Stimulated activated CD4-positive, alpha-beta T cell treated with anti-CD3 and anti-CD28 coated beads, Interleukin-15, amount 100 ng/mL, for 48 hours (primary cell): ENCODE data around the gene ADSL.

Experiments used
- DNase-seq, 2 donors: peaks; one replicate each; pipeline ENCODE4 v3.0.0-alpha.2; 2020; ENCODE audit warnings: low read depth in 2 of 2

ADSL gene

DNA sequence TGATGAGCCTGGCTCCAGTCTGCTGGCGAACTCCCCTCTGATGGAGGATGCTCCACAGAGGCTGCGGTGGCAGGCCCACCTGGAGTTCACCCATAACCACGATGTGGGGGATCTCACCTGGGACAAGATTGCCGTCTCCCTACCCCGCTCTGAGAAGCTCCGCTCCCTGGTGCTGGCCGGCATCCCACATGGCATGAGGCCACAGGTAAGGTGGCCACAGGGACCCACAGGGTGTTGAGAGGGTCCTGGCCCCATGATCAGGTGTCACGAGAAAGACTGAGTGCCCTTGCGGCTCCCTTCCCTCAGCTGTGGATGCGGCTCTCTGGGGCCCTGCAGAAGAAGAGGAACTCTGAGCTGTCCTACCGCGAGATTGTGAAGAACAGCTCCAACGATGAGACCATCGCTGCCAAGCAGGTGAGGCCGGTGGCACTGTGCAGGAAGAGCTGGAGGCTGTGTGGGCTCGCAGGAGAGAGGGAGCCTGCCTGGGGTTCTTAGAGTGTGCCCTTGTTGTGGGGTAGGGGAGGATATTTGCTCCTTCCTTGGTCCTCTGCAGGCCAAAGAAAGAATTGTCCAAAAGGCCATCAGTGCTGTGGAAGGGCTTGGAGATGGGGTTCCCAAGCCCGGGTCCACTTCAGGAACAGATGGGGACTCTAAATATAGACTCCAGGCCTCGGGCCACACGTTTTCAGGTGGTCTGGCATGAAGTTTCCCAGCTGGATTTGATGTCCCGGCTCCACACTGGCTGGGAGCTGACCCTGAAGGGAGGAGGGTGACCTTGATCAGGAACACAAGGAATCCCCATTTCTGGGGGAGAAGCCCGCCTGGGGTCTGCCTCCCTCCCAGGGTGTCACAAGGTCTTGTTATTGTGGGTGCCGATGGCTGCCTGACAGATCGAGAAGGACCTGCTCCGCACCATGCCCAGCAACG is 58.2 kb downstream of the ADSL start:
- no peak for DNase-seq

DNA sequence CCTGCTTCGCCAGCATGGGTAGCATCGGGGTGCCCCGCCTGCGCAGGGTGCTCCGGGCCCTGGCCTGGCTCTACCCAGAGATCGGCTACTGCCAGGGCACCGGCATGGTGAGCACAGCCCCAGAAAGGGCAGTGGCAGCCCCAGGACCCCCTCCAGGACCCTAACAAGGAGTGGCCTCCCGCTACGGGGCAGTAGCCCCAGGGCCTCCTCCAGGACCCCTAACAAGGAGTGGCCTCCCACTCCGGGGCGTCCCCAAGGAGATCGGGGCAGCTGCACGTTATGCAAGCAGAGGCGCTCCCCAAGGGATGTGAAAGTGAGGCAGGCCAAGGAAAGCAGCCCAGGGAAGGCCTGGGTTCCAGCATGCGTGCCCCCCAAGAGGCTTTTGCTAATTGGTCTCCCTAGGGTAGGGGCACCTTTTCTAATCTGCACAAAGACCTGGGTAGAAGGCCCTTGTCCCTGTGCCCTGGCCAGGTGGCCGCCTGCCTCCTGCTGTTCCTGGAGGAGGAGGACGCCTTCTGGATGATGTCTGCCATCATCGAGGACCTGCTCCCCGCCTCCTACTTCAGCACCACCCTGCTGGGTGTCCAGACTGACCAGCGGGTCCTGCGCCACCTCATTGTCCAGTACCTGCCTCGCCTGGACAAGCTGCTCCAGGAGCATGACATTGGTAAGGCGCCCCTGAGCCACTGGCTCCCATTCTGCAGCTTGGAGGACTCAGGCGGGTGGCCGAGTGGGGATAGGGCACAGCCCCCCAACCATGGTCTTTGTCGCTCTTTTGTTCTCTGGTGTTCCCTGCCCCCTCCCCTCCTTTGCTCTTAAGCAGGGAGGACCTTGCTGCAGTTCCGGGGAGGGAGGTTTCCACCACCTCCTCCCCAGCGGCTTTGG is 59.1 kb downstream of the ADSL start:
- no peak for DNase-seq

DNA sequence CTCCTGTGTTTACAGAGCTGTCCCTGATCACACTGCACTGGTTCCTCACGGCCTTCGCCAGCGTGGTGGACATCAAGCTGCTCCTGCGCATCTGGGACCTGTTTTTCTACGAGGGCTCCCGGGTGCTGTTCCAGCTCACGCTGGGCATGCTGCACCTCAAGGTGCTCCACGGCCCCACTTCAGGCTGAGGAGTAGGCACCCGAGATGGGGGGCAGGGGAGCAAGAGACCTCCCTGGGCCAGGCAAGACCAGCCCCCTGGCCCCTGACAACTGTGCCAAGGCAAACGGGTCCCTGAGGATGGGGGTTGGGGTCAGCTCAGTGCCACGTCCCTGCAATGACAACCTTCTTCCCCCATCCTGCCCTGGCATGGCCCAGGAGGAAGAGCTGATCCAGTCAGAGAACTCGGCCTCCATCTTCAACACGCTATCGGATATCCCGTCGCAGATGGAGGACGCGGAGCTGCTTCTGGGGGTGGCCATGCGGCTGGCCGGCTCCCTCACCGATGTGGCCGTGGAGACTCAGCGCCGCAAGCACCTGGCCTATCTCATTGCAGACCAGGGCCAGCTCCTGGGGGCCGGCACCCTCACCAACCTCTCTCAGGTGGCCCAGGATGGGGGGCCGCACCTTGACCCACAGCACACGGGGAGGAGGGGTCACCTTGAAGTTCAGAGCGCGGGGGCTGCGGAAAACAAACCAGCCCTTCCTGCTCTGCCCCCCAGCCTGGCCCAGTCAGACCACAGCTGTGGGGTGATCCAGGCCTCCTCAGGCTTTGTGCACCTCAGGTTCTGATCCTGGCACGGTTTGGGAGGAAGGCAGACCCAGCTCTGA is 60.0 kb downstream of the ADSL start:
- DNase-seq: no peak

DNA sequence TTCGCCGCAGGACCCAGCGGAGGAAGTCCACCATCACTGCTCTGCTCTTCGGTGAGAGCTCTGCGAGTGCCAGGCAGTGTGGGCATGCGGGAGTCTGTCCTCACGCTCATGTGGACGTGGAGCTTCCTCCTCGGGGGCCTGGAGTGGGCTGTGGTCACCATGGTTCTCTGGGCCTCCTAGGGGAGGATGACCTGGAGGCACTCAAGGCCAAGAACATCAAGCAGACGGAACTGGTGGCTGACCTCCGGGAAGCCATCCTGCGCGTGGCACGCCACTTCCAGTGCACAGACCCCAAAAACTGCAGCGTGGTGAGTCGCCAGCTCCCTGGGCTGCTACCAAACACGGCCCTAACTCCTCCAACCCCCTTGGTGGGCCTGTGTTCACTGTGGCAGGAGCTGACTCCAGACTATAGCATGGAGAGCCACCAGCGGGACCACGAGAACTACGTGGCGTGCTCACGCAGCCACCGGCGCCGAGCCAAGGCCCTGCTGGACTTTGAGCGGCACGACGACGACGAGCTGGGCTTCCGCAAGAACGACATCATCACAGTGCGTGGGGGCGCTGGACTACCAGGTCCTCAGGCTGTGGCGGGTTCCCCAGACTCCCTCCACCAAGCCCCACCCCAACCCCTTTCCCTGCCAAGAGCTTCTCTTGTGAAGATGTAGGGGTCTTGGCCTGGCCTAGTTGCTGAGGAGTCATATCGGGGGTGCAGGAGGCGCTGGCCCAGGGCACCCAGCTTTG is 60.9 kb downstream of the ADSL start:
- no peak for DNase-seq

DNA sequence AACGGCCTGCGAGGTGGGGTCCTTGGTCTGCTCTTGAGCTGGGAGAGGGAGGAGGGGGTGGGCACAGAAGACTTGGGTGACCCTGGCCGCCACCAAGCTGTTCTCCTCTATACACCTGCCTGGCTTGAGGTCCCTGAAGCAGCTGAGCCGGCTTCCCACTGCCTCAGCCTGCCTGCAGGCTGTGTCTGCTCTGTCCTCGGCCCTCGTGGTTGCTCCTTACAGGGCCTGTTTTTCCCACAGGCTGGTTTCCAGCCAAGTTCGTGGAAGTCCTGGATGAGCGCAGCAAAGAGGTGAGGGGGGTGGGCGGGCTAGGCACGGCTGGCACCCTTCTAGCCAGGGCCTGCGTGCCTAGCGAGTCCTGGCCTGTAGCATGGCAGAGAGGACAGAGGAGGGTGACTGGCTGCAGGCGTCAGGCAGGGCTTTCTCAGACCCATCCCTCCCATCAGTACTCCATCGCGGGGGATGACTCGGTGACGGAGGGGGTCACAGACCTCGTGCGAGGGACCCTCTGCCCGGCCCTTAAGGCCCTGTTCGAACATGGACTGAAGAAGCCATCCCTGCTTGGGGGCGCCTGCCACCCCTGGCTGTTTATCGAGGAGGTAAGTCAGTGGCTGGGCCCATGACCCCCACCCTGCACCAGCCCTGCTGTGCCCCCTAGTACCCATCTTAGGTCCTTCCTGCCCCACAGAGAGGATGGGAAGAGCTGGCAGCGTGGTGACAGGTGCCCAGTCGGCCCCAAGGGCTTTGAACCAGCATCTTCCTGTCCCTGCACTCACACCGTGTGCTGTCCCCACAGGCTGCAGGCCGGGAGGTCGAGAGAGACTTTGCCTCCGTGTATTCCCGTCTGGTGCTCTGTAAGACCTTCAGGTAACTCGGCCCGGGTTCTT is 61.8 kb downstream of the ADSL start:
- DNase-seq: no peak

DNA sequence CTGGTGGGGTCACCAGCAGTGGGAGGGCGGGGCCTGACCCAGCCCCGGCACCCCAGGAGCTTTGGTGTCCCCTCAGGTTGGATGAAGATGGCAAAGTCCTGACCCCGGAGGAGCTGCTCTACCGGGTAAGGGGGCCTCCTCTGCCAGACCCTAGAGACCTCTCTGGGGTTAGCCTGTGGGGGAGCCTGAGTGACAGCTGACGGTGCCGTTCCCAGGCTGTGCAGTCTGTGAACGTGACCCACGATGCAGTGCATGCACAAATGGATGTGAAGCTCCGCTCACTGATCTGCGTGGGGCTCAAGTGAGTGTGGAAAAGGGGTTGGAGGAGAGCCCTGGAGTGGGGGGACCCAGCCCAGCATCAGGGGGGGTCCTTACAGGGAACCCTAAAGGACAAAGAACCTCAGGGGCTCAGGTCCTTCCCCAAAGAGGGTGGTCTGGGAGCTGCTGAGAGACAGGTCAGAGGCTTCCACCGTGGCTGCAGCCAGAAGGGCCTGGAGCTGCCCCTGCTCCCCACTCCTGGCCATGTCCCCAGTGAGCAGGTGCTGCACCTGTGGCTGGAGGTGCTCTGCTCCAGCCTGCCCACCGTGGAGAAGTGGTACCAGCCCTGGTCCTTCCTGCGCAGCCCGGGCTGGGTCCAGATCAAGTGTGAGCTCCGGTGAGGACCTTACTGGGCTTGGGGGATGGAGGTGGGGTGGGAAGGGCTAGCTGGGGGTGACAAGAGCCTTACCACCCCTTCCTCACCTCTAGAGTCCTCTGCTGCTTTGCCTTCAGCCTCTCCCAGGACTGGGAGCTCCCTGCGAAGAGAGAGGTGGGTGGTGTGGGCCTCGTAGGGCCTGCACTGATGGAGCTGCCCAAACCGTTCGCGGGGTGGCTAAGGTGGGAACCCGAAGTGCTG is 62.7 kb downstream of the ADSL start:
- DNase-seq: no peak

DNA sequence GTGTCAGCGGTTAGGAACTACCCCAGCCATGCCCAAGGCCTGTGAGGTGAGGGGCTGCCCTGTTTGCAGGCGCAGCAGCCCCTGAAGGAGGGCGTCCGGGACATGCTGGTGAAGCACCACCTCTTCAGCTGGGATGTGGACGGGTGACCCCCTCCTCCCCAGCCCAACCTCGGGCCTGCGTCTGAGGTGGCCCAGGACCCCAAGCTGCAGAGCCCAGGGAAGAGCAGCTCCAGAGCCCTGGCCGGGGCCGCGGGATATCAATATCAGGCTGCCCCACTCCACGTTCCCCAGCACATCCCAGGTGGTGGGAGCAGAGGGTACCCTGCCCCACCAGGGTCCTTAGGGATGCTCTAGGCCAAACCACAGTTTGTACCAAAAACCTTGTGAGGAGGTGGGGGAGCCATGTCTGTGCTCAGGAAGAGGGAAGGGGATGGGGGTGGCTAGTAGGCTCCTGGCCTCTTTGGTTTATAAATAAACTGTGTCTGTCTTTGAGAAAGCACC is 63.4 kb downstream of the ADSL start:
- DNase-seq: no peak

DNA sequence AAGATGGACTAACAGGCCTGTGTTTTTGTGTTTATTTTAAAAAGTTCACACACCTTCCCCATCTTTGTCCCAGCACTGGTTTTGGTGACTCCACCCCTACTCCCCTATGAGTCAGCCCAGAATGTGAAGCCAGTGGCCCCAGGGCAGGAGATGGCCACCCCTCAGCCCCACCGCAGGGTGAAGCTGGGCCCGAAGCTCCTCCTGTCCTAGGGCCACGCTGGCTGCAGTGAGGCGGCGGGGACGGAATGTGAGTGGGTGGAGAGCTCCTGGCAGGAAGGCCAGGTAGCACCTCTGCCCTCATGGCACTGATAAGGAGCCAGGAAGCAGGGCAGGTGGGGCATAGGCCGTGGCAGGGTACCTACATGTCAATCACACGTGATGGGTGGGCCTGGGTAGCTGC is 64.0 kb downstream of the ADSL start:
- DNase-seq: no peak

DNA sequence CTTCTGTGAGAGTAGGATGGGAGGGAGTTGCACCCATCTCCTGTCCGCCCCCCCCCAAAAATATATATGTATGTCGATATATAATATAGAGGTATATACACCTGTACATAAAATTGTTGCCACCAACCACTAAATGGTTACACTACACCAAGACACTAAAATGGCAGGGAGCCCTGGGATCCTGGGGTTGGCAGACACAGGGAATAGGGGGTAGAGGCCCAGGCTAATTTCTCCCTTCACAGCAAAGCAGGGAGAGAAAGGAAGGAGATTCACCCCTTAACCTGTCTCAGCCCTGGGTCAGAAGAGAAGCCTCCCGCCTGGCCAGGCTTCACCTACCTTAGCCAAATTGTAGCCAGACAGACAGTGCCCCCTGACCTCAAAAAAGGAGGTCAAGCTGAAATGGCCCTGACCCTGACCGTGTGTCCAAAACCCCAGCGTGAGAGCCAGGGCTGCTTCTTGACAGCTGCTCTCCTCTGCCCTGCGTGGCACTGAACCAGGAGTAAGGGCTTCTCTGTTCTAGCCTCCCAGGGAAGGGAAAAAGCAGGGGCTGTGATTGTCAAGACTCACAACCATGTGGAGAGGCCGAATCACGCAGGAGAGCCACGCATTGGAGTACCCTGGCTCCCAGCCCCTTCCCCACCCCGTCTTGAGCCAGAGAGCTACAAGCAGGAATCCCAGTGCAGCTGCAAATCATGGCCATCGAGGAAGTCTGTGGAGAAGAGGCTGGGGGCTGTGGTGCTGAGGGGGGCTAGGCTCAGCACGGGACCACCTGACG is 64.6 kb downstream of the ADSL start:
- no peak for DNase-seq

DNA sequence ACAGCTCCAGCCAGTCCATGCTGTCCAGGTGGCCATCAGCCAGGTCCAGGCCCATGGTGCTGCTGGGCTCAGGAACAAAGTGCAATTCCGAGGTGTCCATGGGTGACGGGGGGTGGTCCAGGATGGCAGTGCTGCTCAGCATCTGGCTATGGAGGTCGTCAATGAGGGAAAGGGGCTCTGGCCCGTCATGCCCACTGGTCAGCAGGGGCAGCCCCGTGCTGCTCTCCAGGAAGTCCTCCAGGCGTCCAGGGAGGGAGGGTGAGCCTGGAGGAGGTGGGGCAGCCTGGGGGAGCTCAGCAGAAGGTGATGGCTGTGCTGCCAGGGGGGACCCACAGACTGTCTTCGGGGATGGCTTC is 65.2 kb downstream of the ADSL start:
- no peak for DNase-seq

DNA sequence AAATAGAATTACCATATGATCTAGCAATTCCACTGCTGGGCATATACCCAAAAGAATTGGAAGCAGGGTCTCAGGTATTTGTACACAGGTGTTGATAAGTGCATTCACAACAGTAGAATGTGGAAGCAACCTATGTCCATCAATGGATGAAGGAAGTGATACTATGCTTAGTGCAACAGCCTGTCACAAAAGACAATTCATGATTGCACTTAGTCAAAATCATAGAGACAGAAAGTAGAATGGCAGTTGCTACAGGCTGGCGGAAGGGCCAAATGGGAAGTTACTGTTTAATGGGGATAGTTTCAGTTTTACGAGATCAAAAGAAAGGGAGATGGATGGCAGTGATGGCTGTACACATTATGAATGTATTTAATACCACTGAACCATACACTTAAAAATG is 66.1 kb downstream of the ADSL start:
- DNase-seq: no peak

DNA sequence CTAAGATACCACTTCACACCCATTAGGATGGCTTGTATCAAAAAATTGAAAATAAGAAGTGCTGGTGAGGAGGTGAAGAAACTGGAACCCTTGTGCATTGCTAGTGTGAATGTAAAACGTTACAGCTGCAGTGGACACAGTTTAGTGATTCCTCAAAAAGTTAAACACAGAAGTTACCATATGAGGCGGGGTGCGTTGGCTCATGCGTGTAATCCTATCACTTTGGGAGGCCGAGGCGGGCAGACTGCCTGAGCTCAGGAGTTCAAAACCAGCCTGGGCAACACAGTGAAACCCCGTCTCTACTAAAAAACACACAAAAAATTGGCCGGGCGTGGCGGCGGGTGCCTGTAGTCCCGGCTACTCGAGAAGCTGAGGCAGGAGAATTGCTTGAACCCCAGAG is 67.6 kb downstream of the ADSL start:
- DNase-seq: no peak

DNA sequence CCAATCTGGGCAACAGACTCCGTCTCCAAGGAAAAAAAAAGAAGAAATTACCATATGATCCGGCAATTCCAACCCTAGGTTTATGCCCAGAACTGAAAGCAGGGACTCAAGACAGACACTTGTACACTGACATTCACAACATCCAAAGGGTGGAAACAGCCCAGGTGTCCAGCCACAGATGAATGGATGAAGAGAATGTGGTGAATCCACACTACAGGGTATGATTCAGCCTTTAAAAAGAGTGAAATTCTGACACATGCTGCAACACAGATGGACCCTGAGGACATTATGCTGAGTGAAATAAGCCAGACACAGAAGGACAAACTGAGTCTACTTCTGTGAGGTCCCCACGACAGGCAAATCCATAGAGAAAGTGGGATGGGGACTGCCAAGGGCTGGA is 68.0 kb downstream of the ADSL start:
- DNase-seq: no peak

DNA sequence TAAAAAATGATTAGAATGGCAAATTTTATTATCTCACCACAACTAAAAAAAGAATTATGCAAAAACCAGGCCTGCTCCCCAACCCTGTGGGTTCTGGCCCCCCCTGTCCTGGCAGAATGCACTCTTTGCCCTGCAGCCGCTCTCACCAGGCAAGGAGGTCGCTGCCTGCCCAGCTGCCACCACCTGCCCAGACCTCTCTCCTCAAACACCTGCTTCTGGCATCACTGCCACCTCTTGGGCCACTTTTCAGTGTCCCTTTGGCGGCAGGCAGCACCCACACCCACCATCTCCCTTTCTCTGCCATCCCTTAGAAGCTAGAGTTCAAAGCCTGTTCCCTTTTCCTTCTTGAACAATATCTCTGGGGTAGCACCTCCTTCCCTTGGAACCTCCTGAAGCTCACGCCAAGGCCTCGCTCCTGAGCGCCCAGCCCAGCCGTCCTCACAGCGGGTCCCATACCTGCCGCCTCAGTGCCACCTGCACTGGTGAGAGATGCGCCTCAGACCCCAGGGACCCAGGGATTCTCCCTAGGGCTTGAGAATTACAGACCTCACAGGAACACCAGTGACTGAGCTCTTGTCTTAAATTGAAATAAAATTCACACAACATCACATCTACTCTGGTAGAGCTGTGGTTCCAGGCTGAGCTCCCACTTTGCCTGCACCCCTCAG is 68.7 kb downstream of the ADSL start:
- DNase-seq: no peak

DNA sequence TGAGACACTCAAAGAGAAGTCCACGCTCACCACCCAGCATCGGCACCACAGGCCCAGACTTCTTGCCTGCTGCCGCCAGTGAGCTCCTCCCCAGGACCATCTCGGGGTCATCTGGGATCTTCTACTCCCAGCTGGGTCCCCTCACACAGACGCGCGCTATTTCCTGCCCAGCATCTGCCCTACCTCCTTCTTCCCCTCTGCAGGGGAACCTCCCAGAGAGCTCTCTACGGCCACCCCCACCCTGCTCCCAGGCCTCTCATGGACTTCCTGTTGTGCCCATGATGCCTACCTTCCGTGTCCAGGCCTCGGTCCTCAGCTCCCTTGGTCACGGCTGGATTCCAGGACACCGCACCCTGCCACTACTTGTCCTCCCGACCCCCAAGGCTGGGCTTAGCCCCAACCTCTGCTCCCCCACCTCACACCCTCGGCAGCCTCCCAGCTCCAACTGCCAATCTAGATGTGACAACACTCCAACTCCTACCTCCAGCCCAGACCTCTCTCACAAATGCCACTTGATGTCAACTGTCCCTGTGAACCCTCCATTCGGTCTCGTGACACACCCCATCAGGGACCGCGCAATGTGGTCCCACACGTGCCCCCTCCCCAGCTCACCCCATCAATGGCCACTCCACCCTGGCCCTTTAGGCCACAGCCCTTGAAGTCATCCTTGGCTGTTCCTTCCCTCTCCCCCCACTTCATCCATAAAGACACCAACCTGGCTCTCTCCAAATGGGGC is 69.4 kb downstream of the ADSL start:
- no peak for DNase-seq

DNA sequence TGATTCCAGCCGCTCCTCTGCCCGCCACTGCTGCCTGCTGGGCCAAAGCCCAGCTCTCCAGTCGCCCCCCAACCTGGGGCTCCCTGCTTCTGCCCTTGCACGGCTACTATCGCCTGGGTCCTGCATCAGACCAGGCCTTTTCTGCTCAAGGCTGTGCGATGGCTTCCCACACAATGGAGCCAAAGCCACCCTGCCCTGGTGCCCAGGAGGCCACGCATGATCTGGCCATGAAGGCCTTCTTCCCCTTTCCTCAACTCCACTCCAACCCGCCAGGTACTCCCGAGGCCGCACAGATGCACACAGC is 69.9 kb downstream of the ADSL start:
- no peak for DNase-seq

DNA sequence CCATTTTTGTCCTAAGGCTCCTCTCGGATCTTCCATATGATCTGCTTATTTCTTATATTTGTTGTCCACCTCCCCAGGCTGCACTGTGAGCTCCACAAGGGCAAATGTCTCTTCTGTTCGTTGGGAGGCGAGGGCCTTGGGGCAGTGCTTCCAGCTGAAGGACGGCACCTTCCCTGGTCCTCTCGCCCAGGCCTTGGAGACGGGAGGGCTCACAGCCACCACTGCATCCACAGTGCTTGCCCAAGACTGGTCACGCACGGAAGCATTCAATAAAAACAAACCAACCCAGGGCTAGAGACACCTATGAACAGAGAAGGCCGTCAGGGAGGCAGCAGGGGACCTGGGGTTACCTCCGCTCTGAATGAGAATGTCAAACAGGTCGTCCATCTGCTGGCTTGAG is 70.3 kb downstream of the ADSL start:
- DNase-seq: no peak
